Fibroblast of the aortic adventitia (primary cell): Measurements from ENCODE around the gene LONP2. TPM values are rescaled to one million over a fixed set of nuclear protein-coding genes. Genes with fewer than 3 reads are reported as not detected.

ENCODE experiments used
- DNase-seq: peaks from one replicate; pipeline ENCODE4 v3.0.0-alpha.2; 2010; ENCODE audit warnings: low read depth
- H3K4me3 ChIP-seq: 2 replicates; pipeline ENCODE4 v1.5.1; 2011; ENCODE audit warnings: low read depth, mild to moderate bottlenecking, control low read depth, low read length, moderate library complexity
- total RNA-seq: library from RNA; depleted of rRNA; stranded (reverse); fragments of >200 nt; gene quantifications from 2 replicates; pipeline ENCODE4 v1.2.3, GENCODE V29; 2012; ENCODE audit warnings: low replicate concordance
- TF ChIP-seq, protein P1 (sequence below): IDR thresholded peaks from 2 replicates; pipeline ENCODE4 v1.5.1; 2011; ENCODE audit warnings: mild to moderate bottlenecking, low read length, control low read depth, inconsistent platforms; ENCODE audit not compliant: insufficient read depth

The LONP2 gene
- total RNA-seq, 1 donor: 49.3 TPM

DNA sequence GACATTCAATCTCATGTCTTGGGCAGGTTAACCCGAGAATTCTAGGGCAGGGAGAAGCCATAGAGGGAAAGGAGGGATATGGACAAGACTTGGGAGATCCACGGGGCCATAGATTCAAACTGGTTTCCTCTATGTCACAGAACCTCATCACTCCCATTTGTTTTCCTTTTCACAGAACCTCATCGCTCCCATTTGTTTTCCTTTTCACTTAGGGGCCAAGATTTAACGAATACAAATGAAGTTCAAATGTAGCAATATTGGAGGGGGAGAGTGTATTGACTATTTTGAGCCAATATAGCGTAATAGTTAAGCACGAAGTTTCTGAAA lies 39.3 kb upstream of the LONP2 start:
- no peak for DNase-seq
- no peak overlapping the region for H3K4me3 ChIP-seq
- TF ChIP-seq, protein P1, sequence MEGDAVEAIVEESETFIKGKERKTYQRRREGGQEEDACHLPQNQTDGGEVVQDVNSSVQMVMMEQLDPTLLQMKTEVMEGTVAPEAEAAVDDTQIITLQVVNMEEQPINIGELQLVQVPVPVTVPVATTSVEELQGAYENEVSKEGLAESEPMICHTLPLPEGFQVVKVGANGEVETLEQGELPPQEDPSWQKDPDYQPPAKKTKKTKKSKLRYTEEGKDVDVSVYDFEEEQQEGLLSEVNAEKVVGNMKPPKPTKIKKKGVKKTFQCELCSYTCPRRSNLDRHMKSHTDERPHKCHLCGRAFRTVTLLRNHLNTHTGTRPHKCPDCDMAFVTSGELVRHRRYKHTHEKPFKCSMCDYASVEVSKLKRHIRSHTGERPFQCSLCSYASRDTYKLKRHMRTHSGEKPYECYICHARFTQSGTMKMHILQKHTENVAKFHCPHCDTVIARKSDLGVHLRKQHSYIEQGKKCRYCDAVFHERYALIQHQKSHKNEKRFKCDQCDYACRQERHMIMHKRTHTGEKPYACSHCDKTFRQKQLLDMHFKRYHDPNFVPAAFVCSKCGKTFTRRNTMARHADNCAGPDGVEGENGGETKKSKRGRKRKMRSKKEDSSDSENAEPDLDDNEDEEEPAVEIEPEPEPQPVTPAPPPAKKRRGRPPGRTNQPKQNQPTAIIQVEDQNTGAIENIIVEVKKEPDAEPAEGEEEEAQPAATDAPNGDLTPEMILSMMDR: no peak

DNA sequence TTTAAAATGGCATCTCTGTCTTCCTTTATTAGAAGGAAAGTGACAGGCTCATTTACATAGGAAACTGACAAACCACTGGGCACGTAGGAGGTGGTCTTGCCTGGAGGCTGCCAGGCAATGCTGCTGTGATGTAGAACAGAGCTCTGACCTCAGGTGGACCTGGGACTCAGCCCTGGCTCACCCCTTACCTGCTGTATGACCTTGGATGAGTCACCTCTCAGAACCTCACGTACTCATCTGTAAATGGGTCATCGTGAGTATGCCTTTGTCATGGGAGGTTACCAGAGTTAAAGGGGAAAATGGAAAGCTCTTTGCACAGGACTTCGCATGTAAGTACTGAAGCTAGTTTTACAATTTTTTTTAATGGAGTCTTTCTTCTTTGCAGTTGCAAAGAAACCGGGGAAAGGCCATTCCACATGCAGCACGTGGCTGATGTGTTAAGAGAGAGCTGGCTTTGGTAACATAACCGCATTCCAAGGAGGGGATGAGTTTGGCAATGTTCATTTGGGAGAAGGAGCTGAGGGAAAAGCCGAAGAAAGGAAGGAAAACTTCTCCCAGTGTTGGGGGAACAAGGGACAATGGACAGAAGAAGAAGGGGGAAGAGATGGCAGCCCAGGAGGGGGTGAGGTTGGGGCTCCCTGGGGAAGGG lies 37.4 kb upstream of the LONP2 start:
- no peak overlapping the region for H3K4me3 ChIP-seq
- TF ChIP-seq, protein P1: no peak
- DNase-seq: peak; percentile 60

DNA sequence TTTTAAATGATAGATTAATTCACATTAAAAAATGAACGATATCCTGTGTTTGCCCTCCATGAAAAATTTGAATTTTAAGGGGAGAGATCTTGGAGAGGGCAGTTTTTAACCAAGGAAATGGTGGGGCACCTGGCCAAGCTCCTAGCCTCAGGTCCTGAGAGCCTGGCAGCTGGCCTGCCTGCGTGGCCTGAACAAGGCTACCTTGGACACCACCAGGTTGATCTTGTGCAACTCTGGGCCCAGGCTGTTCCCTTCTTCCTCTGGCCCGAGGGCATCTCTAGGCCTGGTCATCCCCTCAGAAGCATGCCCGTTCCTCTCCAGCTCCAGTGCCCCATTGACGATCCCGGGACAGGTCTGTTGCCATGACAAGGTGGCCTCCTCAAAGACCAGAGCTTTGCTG lies 33.4 kb upstream of the LONP2 start:
- no peak overlapping the region for H3K4me3 ChIP-seq
- TF ChIP-seq, protein P1: no peak
- DNase-seq: no peak

DNA sequence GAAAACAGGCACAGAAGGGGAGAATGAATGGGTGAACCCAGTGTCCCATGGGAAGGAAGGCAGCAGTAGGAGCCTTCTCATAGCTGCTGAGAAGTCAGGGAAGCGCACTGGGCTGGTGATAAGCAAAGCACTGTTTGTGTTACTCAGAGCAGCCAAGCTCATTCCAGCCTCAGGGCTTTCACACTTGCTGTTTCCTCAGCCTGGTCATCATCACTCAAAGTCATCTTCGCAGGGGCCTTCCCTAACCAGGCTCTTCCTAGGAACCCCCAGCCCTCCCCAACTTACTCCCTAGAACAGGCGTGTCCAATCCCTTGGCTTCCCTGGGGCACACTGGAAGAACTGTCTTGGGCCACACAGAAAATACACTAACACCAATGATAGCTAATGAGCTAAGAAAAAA lies 32.1 kb upstream of the LONP2 start:
- no peak overlapping the region for H3K4me3 ChIP-seq
- no peak for DNase-seq
- TF ChIP-seq, protein P1: no peak

DNA sequence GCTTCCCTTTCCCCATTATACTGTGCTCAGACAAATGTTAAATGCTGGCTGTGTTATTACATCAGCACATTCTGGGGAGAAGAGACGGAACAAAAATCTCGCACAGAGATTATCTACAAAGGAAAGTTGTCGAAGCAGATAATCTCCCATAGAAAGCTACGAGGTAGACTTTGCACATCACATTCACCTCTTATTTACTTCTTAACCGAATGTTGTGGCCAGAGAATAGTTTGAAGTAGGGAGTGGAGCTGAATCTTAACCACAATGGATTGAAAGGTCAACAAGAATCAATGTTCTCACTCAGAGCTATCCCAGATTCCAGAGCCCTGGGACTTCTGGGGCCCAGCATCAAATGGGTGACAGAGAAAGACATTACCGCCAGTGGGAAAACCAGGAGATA lies 28.4 kb upstream of the LONP2 start:
- TF ChIP-seq, protein P1: no peak
- H3K4me3 ChIP-seq: no peak overlapping the region
- no peak for DNase-seq

DNA sequence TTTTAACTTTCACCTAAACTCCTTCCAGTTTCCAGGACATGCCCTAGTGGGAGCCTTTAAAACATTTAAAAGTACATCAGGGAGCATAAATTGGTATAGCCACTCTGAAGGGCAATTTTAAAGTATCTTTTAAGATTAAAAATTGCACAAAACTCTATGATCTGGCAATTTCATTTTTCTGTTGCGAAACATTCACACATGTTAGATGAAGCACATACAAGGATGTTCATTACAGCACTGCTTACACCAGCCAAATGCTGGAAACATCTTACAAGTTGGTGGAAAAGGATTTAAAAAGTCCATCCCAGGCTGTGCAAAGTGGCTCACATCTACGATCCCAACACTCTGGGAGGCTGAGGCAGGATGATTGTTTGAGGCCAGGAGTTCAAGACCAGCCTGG lies 26.4 kb upstream of the LONP2 start:
- DNase-seq: no peak
- no peak overlapping the region for H3K4me3 ChIP-seq
- TF ChIP-seq, protein P1: no peak

DNA sequence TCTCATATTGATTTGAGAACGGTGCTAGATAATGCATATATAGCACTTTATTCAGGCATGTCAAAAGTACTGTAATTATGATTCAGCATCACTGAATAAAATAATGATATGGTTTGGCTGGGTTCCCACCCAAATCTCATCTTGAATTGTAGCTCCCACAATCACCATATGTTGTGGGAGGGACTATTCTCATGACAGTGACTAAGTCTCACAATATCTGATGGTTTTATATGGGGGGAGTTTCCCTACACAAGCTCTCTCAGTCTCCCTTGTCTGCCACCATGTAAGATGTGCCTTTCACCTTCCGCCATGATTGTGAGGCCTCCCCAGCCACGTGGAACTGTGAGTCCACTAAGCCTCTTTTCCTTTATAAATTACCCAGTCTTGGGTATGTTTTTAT lies 25.6 kb upstream of the LONP2 start:
- no peak overlapping the region for H3K4me3 ChIP-seq
- DNase-seq: no peak
- TF ChIP-seq, protein P1: no peak
